Panc1 (cell line): ENCODE data around the gene CLMN. TPM values are rescaled to one million over a fixed set of nuclear protein-coding genes. Genes with fewer than 3 reads are reported as not detected.

Experiments used
- ATAC-seq: fragments of 200-7000 bp; cut with Tn5 transposase; 2 replicates; pipeline ENCODE4 v1.9.1; 2020; ENCODE audit warnings: mild to moderate bottlenecking, moderate library complexity
- BruUV-seq: library from RNA; stranded (reverse); fragments of 400-500 nt; replicated peaks from 2 replicates; lab custom pipeline; 2021; lab: Mats Ljungman, UMichigan
- CTCF ChIA-PET: fragments of 300-600 bp; sonication (Branson Sonifier 250); formaldehyde crosslinking; loops from one replicate; lab custom pipeline; 2022; ENCODE audit warnings: antibody characterized with exemption; lab: Charles Lee
- POLR2A ChIA-PET: fragments of 300-600 bp; sonication (Branson Sonifier 250); formaldehyde crosslinking; loops from one replicate; lab custom pipeline; 2022; ENCODE audit warnings: antibody characterized with exemption; lab: Charles Lee
- DNase-seq: peaks from one replicate; pipeline ENCODE4 v3.0.0-alpha.2; 2010; ENCODE audit warnings: low read depth, low spot score
- H3K27ac ChIP-seq: 2 replicates; pipeline ENCODE4 v1.5.1; 2011; ENCODE audit warnings: mild to moderate bottlenecking, low read length, inconsistent platforms
- H3K27me3 ChIP-seq: fragments of 200-500 bp; sonication (Bioruptor generic); 2 replicates; pipeline ENCODE4 v1.6.0; 2014; ENCODE audit warnings: low read length, inconsistent platforms; ENCODE audit not compliant: control insufficient read depth, insufficient read depth
- H3K36me3 ChIP-seq: fragments of 200-500 bp; sonication (Bioruptor generic); 2 replicates; pipeline ENCODE4 v1.5.1; 2014; ENCODE audit warnings: inconsistent platforms, mild to moderate bottlenecking, low read length, moderate library complexity; ENCODE audit not compliant: control insufficient read depth, insufficient read depth
- H3K4me1 ChIP-seq: 2 replicates; pipeline ENCODE4 v1.5.1; 2011; ENCODE audit warnings: inconsistent platforms, mild to moderate bottlenecking, low read length, moderate library complexity; ENCODE audit not compliant: control insufficient read depth, insufficient read depth
- H3K4me3 ChIP-seq, 2 experiments: 2 replicates each; pipeline ENCODE4 v1.5.1; 2011 to 2012; ENCODE audit warnings: low read depth in 2 of 2, low read length in 2 of 2, mild to moderate bottlenecking in 2 of 2, inconsistent platforms in 1 of 2, moderate library complexity in 1 of 2
- H3K9me3 ChIP-seq: fragments of 200-500 bp; sonication (Bioruptor generic); 2 replicates; pipeline ENCODE4 v1.5.1; 2014; ENCODE audit warnings: low read depth, mild to moderate bottlenecking, inconsistent platforms, low read length, moderate library complexity; ENCODE audit not compliant: control insufficient read depth, insufficient read depth
- POLR2AphosphoS5 ChIP-seq: IDR thresholded peaks from 2 replicates; pipeline ENCODE4 v1.6.1; 2012; ENCODE audit warnings: mild to moderate bottlenecking, low read depth, low read length, moderate library complexity
- SIN3A ChIP-seq: IDR thresholded peaks from 2 replicates; pipeline ENCODE4 v1.6.1; 2012; ENCODE audit warnings: low read depth, mild to moderate bottlenecking, low read length, moderate library complexity, borderline replicate concordance; ENCODE audit not compliant: insufficient read depth
- TCF7L2 ChIP-seq: IDR thresholded peaks from 2 replicates; pipeline ENCODE4 v1.6.1; 2011; ENCODE audit warnings: mild to moderate bottlenecking, low read depth, low read length, inconsistent platforms
- in situ Hi-C: cut with HindIII; loops from 2 replicates; pipeline ENCODE4 v1.10.0; 2016; ENCODE audit warnings: low sequenced_read_pairs, low pct_unique_long_range_greater_than_20kb
- intact Hi-C: fragments of 100-400 bp; cut with micrococcal nuclease; formaldehyde crosslinking; loops from one replicate; pipeline ENCODE4 v1.10.0; 2022; ENCODE audit not compliant: unreplicated experiment
- total RNA-seq: library from RNA; stranded (reverse); gene quantifications from one replicate; pipeline ENCODE4 v1.2.1, GENCODE V29; 2021; ENCODE audit not compliant: unreplicated experiment
- TF ChIP-seq, protein P1 (sequence below), 2 experiments: IDR thresholded peaks; 2 replicates each; pipeline ENCODE4 v1.6.1; 2011 to 2012; ENCODE audit warnings: low read depth in 2 of 2, control low read depth in 1 of 2, low read length in 1 of 2, mild to moderate bottlenecking in 1 of 2, moderate library complexity in 1 of 2; ENCODE audit not compliant: insufficient read depth in 1 of 2
- TF ChIP-seq, protein P2 (sequence below): fragments of 450-650 bp; IDR thresholded peaks from 2 replicates; pipeline ENCODE4 v1.5.1; 2017; ENCODE audit warnings: mild to moderate bottlenecking

Gene CLMN
- total RNA-seq, 1 experiment from 2014 or later: 34.9 TPM

DNA sequence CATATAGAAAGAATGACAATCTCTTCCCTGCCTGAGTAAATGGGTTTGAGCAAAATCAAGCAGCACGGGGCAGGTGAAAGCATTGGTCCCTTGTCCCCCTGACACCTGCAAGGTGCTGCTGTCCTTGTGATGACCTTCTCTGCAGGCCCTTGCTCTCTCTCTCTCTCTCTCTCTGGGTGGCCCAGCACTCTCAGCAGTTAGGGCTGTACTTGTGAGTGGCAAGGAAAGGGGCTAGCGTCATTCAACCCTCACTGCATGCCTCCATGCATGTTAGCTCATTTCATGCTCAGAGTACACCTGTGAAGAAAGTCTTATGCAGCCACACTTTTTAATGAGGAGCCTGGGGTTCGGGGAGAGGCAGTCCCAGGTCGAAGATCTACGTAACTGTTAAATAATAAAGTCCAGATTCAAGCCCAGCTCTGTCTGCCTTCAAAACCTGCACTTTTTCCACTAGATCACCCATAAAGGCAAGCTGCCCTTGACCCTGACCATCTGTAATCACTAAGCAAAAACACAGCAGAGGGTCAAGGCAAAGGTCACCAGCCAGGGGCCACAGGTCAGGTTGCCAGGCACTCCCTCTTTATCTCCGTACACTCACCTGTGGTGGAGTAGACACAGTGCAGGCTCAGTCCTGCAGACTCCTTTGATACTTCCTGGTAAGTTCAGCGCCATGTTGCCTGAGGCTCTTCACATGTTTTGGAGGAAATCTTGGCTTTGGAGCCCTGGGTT, 44.9 kb upstream of the CLMN start:
- in situ Hi-C loops: no loop called here
- Histone ChIP-seq H3K9me3 (no peaks in the 10 kb centered on the region), H3K4me3 (no peak overlapping the region), H3K36me3 (no peaks in the 10 kb centered on the region), H3K4me1 (no peaks in the 10 kb centered on the region), H3K27ac (no peak overlapping the region), H3K27me3 (no peaks in the 10 kb centered on the region)
- intact Hi-C loops: no loop called here
- BruUV-seq: no TSS peak
- POLR2A ChIA-PET: no interaction called here
- TF ChIP-seq POLR2AphosphoS5 (no peak), SIN3A (no peak), TCF7L2 (no peak)
- TF ChIP-seq, protein P1, sequence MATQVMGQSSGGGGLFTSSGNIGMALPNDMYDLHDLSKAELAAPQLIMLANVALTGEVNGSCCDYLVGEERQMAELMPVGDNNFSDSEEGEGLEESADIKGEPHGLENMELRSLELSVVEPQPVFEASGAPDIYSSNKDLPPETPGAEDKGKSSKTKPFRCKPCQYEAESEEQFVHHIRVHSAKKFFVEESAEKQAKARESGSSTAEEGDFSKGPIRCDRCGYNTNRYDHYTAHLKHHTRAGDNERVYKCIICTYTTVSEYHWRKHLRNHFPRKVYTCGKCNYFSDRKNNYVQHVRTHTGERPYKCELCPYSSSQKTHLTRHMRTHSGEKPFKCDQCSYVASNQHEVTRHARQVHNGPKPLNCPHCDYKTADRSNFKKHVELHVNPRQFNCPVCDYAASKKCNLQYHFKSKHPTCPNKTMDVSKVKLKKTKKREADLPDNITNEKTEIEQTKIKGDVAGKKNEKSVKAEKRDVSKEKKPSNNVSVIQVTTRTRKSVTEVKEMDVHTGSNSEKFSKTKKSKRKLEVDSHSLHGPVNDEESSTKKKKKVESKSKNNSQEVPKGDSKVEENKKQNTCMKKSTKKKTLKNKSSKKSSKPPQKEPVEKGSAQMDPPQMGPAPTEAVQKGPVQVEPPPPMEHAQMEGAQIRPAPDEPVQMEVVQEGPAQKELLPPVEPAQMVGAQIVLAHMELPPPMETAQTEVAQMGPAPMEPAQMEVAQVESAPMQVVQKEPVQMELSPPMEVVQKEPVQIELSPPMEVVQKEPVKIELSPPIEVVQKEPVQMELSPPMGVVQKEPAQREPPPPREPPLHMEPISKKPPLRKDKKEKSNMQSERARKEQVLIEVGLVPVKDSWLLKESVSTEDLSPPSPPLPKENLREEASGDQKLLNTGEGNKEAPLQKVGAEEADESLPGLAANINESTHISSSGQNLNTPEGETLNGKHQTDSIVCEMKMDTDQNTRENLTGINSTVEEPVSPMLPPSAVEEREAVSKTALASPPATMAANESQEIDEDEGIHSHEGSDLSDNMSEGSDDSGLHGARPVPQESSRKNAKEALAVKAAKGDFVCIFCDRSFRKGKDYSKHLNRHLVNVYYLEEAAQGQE (IDR thresholded peaks at IDR 0.05; ENCODE audit: insufficient read depth in 1 of 2, low read depth in 2 of 2, low read length in 1 of 2): no peak
- TF ChIP-seq, protein P2, sequence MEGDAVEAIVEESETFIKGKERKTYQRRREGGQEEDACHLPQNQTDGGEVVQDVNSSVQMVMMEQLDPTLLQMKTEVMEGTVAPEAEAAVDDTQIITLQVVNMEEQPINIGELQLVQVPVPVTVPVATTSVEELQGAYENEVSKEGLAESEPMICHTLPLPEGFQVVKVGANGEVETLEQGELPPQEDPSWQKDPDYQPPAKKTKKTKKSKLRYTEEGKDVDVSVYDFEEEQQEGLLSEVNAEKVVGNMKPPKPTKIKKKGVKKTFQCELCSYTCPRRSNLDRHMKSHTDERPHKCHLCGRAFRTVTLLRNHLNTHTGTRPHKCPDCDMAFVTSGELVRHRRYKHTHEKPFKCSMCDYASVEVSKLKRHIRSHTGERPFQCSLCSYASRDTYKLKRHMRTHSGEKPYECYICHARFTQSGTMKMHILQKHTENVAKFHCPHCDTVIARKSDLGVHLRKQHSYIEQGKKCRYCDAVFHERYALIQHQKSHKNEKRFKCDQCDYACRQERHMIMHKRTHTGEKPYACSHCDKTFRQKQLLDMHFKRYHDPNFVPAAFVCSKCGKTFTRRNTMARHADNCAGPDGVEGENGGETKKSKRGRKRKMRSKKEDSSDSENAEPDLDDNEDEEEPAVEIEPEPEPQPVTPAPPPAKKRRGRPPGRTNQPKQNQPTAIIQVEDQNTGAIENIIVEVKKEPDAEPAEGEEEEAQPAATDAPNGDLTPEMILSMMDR: no peak
- CTCF ChIA-PET: no interaction called here
- ATAC-seq: no peak
- no peak for DNase-seq

DNA sequence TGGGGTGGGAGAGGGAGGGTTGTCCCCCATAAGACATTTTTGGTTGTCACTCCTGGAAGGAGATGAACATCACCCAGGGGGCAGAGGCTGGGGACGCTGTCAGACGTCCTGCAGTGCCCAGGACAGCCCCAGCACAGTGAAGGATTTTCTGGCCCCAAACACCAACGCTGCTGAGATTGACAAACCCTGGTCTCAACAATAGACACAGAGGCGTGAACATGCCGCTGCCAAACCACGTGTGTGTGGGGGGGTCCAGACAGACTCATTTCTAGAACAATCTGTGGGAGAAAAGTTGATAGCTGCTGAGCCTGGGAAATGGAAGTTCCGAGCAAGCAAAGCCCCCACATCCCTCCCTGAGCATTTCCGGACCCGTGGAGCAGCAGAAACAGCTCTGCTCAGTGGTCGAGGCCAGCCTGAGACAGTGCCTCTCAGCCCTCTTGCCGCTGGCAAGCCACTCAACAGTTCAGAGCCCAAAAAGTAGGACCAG, 43.8 kb upstream of the CLMN start:
- CTCF ChIA-PET: no interaction called here
- Histone ChIP-seq H3K27ac (no peak overlapping the region), H3K9me3 (no peaks in the 10 kb centered on the region), H3K27me3 (no peaks in the 10 kb centered on the region), H3K4me1 (no peaks in the 10 kb centered on the region), H3K4me3 (no peak overlapping the region), H3K36me3 (no peaks in the 10 kb centered on the region)
- in situ Hi-C loops (no loop called here), intact Hi-C loops (no loop called here)
- no TSS peak for BruUV-seq
- TF ChIP-seq TCF7L2 (no peak), SIN3A (no peak), POLR2AphosphoS5 (no peak)
- TF ChIP-seq, protein P2: no peak
- TF ChIP-seq, protein P1 (IDR thresholded peaks at IDR 0.05; ENCODE audit: insufficient read depth in 1 of 2, low read depth in 2 of 2, low read length in 1 of 2): no peak
- POLR2A ChIA-PET: no interaction called here
- no peak for DNase-seq
- no peak for ATAC-seq
